UCSD-AML1 (cell line): ENCODE results near the gene P2RX3.

ENCODE experiments used
- DNase-seq: peaks from one replicate; lab custom pipeline; 2025; ENCODE audit not compliant: unreplicated experiment; lab: John Stamatoyannopoulos, UW

Gene P2RX3

DNA sequence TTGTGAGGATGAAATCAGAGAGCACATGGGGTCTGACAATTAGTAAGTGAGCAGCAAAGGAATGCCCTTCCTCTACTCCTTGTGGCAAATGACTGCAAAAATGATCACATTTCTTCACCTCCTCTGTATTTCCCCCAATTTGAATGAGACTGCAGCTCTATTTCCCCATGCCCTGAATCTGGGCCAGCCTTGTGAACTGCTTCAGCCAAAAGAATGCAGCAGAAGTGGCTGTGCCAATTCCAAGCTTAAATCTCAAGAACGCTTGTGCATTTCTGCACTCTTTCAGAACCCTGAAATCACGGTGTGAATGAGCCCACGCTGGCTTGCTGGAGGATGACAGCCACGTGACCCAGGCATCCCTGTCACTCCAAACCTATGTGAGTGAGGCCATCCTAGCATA is 78.9 kb downstream of the P2RX3 start:
- no peak for DNase-seq

DNA sequence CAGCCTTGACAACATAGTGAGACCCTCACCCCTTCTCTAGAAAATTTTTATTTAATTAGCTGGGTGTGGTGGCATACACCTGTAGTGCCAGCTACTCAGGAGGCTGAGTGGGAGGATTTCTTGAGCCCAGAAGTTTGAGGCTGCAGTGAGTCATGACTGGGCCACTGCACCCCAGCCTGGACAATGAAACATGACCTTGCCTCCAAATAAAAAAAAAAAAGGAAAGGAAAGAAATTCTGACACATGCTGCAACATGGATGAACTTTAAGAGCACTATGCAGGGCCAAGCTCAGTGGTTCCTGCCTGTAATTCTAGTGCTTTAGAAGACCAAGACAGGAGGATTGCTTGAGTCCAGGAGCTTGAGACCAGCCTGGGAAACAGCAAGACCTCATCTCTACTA is 80.0 kb downstream of the P2RX3 start:
- DNase-seq: no peak

DNA sequence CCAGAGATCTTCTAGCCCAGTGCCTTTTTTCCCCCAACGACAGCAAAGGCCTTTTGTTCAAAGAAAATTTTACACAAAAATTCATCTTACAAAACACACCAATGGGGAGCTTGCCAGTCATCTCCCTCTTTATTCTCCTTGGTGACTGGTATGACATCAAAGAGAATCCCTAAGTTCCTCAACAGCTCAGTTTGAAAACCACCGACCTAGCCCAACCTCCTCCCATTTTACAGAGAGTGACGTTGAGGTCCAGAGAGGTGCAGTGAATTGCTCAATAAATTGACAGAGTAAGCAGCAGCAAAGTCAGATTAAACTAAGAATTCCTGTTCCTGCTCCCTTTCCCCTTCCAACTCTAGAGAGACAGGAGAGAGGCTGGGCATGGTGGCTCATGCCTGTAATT is 81.0 kb downstream of the P2RX3 start:
- DNase-seq: no peak

DNA sequence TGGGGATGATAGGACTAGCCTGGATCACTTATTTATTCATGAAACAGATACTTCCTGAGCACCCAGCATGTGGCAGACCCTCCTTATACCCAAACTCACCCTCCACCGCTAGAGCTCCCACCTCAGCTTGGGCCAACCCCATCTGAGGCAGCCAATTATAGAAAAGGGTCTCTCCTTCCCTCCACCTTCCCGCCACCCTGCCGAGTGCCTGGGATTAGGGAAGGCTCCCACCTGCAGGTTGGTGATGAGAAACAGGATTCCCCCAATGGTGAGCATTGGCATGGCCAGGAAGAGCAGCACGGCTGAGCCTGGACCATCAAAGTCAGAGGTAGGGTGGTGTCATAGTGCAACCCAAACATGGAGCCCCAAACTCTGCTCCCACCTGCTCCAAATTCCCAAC is 82.9 kb downstream of the P2RX3 start:
- DNase-seq: no peak

DNA sequence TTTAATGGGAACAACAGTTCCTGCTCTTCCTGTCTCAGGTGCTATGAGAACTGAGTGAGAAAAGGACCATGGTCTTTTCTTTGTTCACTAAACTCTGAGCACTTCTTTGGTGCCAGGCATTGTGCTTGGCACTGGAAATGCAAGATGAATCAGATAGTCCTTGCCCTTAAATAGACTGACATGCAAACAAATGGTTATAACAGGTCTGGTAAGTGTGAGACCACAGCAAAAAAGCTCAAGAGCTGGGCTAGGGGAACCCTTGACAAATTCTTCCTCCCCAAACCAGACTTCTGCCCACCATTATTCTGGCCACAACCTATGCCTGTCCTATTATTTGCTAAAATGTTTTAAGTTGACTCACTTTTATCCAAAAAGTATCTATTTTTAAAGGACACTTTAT is 83.7 kb downstream of the P2RX3 start:
- no peak for DNase-seq
